ENCODE data around the gene UQCC3. TPM values are rescaled to one million over a fixed set of nuclear protein-coding genes. Genes with fewer than 3 reads are reported as not detected.

Gene UQCC3
- total and polyA plus RNA-seq, 9 of the 15 experiments (the other 6 are each of a cell fraction or from before 2014, with no cell fraction given), result 3.3 to 44.3 (median 8.0) TPM

DNA sequence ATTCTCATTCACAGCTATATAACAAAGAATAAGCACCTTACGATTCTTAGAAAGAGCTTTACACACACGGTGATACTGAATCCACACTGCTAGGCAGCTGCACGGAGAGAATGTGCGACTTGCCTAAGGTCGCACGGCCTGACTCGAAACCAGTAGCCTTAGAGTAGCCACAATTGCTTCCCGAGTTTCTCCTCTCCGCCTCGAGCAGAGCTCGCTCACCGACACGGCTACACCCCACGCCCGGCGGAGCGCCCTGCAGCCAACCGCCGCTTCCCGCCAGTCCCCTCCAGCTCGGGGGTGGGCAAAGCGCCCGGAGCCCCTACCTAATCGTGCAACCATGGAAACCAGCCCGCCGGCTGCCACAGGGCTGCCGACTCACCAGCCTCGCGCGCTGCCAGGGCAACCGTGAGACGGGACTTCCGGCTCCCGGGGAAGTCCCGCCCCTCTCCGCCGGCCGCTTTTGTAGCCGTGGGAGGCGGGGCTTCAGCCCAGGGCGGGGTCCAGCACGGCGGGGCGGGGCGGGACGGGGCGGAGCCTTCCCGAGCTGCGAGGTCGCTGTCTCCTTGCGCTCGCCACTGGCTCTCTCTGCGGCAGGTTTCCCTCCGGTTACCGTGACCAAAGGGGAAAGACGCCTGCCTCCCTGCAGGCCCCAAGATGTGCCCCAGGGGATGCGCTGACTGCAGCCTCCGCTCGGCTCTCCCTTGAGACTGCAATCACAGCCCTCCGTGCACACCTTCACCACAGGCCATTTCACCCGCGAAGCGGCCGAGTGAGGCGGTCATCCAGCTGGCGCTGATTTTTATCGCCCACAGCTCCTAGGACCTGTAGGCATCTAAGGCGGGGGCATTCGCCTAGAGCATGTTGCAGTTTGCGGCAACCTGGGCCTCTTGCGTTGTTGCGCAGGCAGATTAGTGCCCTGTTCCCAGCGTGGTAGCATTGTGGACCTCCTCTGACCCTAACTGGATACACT is 34.7 kb downstream of the UQCC3 start (continued):
- no peak for TF ChIP-seq NFATC3 (IDR thresholded peaks at IDR 0.05)
- TF ChIP-seq POLR2B (IDR thresholded peaks at IDR 0.05; ENCODE audit: low read depth, partially characterized antibody), result peak; percentile 70
- TF ChIP-seq, protein P1, sequence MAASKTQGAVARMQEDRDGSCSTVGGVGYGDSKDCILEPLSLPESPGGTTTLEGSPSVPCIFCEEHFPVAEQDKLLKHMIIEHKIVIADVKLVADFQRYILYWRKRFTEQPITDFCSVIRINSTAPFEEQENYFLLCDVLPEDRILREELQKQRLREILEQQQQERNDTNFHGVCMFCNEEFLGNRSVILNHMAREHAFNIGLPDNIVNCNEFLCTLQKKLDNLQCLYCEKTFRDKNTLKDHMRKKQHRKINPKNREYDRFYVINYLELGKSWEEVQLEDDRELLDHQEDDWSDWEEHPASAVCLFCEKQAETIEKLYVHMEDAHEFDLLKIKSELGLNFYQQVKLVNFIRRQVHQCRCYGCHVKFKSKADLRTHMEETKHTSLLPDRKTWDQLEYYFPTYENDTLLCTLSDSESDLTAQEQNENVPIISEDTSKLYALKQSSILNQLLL (CRISPR knock-in tag; IDR thresholded peaks at IDR 0.05; ENCODE audit: borderline replicate concordance), result no peak
- no peak for TF ChIP-seq NCOA2 (IDR thresholded peaks at IDR 0.05; ENCODE audit: partially characterized antibody in 2 of 2)
- TF ChIP-seq, protein P2, sequence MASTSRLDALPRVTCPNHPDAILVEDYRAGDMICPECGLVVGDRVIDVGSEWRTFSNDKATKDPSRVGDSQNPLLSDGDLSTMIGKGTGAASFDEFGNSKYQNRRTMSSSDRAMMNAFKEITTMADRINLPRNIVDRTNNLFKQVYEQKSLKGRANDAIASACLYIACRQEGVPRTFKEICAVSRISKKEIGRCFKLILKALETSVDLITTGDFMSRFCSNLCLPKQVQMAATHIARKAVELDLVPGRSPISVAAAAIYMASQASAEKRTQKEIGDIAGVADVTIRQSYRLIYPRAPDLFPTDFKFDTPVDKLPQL (IDR thresholded peaks at IDR 0.05; ENCODE audit: extremely low read depth, insufficient read length), result no peak
- TF ChIP-seq ZNF174 (CRISPR knock-in tag; IDR thresholded peaks at IDR 0.05), result no peak
- TF ChIP-seq BRCA1 (IDR thresholded peaks at IDR 0.05), result no peak
- no peak for TF ChIP-seq BRCA1 (CRISPR knock-in tag; IDR thresholded peaks at IDR 0.05)
- TF ChIP-seq HDAC6 (IDR thresholded peaks at IDR 0.05; ENCODE audit: low read depth, low read length), result no peak
- TF ChIP-seq JUNB (CRISPR knock-in tag; conservative IDR thresholded peaks at IDR 0.05), result no peak
- no peak for TF ChIP-seq ZKSCAN3 (CRISPR knock-in tag; IDR thresholded peaks at IDR 0.05)
- TF ChIP-seq, protein P3, sequence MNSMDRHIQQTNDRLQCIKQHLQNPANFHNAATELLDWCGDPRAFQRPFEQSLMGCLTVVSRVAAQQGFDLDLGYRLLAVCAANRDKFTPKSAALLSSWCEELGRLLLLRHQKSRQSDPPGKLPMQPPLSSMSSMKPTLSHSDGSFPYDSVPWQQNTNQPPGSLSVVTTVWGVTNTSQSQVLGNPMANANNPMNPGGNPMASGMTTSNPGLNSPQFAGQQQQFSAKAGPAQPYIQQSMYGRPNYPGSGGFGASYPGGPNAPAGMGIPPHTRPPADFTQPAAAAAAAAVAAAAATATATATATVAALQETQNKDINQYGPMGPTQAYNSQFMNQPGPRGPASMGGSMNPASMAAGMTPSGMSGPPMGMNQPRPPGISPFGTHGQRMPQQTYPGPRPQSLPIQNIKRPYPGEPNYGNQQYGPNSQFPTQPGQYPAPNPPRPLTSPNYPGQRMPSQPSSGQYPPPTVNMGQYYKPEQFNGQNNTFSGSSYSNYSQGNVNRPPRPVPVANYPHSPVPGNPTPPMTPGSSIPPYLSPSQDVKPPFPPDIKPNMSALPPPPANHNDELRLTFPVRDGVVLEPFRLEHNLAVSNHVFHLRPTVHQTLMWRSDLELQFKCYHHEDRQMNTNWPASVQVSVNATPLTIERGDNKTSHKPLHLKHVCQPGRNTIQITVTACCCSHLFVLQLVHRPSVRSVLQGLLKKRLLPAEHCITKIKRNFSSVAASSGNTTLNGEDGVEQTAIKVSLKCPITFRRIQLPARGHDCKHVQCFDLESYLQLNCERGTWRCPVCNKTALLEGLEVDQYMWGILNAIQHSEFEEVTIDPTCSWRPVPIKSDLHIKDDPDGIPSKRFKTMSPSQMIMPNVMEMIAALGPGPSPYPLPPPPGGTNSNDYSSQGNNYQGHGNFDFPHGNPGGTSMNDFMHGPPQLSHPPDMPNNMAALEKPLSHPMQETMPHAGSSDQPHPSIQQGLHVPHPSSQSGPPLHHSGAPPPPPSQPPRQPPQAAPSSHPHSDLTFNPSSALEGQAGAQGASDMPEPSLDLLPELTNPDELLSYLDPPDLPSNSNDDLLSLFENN (IDR thresholded peaks at IDR 0.05; ENCODE audit: low read depth in 2 of 2, low read length in 2 of 2), result 0 out of 4 replicates have a peak, but pooled peaks of 1 of the 2 experiments have one; percentile 12
- TF ChIP-seq ESRRB (CRISPR knock-in tag; IDR thresholded peaks at IDR 0.05; ENCODE audit: borderline replicate concordance), result no peak
- no peak for TF ChIP-seq ARID2 (IDR thresholded peaks at IDR 0.05)
- no peak for TF ChIP-seq ZBTB8A (IDR thresholded peaks at IDR 0.05; ENCODE audit: partially characterized antibody)
- TF ChIP-seq, protein P4, sequence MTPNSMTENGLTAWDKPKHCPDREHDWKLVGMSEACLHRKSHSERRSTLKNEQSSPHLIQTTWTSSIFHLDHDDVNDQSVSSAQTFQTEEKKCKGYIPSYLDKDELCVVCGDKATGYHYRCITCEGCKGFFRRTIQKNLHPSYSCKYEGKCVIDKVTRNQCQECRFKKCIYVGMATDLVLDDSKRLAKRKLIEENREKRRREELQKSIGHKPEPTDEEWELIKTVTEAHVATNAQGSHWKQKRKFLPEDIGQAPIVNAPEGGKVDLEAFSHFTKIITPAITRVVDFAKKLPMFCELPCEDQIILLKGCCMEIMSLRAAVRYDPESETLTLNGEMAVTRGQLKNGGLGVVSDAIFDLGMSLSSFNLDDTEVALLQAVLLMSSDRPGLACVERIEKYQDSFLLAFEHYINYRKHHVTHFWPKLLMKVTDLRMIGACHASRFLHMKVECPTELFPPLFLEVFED (CRISPR knock-in tag; conservative IDR thresholded peaks at IDR 0.05), result no peak
- TF ChIP-seq HMGN3 (IDR thresholded peaks at IDR 0.05; ENCODE audit: borderline replicate concordance, extremely low read depth, insufficient read length, low read depth, low read length), result peak; percentile 67
- TF ChIP-seq, protein P5, sequence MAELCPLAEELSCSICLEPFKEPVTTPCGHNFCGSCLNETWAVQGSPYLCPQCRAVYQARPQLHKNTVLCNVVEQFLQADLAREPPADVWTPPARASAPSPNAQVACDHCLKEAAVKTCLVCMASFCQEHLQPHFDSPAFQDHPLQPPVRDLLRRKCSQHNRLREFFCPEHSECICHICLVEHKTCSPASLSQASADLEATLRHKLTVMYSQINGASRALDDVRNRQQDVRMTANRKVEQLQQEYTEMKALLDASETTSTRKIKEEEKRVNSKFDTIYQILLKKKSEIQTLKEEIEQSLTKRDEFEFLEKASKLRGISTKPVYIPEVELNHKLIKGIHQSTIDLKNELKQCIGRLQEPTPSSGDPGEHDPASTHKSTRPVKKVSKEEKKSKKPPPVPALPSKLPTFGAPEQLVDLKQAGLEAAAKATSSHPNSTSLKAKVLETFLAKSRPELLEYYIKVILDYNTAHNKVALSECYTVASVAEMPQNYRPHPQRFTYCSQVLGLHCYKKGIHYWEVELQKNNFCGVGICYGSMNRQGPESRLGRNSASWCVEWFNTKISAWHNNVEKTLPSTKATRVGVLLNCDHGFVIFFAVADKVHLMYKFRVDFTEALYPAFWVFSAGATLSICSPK (IDR thresholded peaks at IDR 0.05; ENCODE audit: borderline replicate concordance), result no peak
- no peak for TF ChIP-seq CAMTA2 (CRISPR knock-in tag; conservative IDR thresholded peaks at IDR 0.05)
